HepG2 (cell line): Measurements from ENCODE around the gene INTS12. TPM values are rescaled to one million over a fixed set of nuclear protein-coding genes. Genes with fewer than 3 reads are reported as not detected.

Source experiments
- NR2F6 ChIP-seq, 2 experiments: IDR thresholded peaks; 2 replicates each; pipeline ENCODE4 v1.6.1; 2016; ENCODE audit warnings: antibody characterized with exemption in 1 of 2, mild to moderate bottlenecking in 1 of 2
- RNF2 ChIP-seq: fragments of 450-650 bp; conservative IDR thresholded peaks from 2 replicates; pipeline ENCODE4 v1.6.1; 2016; ENCODE audit warnings: low read depth
- SP4 ChIP-seq: sonication (generic); formaldehyde crosslinking; IDR thresholded peaks from 2 replicates; pipeline ENCODE4 v1.8.1; 2023; ENCODE audit warnings: mild to moderate bottlenecking, missing genetic modification reagents
- TCF12 ChIP-seq, 2 experiments: fragments of 450-650 bp in 1 of 2; sonication (generic) in 1 of 2; formaldehyde crosslinking in 1 of 2; IDR thresholded peaks; 2 replicates each; pipeline versions ENCODE4 v1.6.1 to v1.8.0; 2017 to 2022; ENCODE audit warnings: antibody characterized with exemption in 1 of 2, mild to moderate bottlenecking in 1 of 2, missing genetic modification reagents in 1 of 2, moderate library complexity in 1 of 2
- TP53 ChIP-seq: sonication (generic); formaldehyde crosslinking; conservative IDR thresholded peaks from 2 replicates; pipeline ENCODE4 v1.4.0; 2020; ENCODE audit warnings: missing genetic modification reagents
- ZBTB4 ChIP-seq: sonication (generic); formaldehyde crosslinking; IDR thresholded peaks from 2 replicates; pipeline ENCODE4 v1.4.0; 2020; ENCODE audit warnings: missing genetic modification reagents, mild to moderate bottlenecking, borderline replicate concordance
- ZBTB7A ChIP-seq: sonication (generic); formaldehyde crosslinking; IDR thresholded peaks from 2 replicates; pipeline ENCODE4 v1.8.0; 2022; ENCODE audit warnings: mild to moderate bottlenecking, missing genetic modification reagents
- ZFP36L1 ChIP-seq: sonication (generic); formaldehyde crosslinking; IDR thresholded peaks from 2 replicates; pipeline ENCODE4 v1.8.0; 2022; ENCODE audit warnings: mild to moderate bottlenecking, missing genetic modification reagents, moderate library complexity
- ZFY ChIP-seq: sonication (generic); formaldehyde crosslinking; IDR thresholded peaks from 2 replicates; pipeline ENCODE4 v1.4.0; 2020; ENCODE audit warnings: missing genetic modification reagents
- ZNF101 ChIP-seq: sonication (generic); formaldehyde crosslinking; IDR thresholded peaks from 2 replicates; pipeline ENCODE4 v1.4.0; 2020; ENCODE audit warnings: mild to moderate bottlenecking, low read depth, missing genetic modification reagents, borderline replicate concordance
- ZNF367 ChIP-seq: sonication (generic); formaldehyde crosslinking; IDR thresholded peaks from 2 replicates; pipeline ENCODE4 v1.4.0; 2020; ENCODE audit warnings: missing genetic modification reagents, borderline replicate concordance
- ZNF644 ChIP-seq: IDR thresholded peaks from 2 replicates; pipeline ENCODE4 v1.6.1; 2016; ENCODE audit warnings: low read depth
- ZNF713 ChIP-seq: sonication (generic); formaldehyde crosslinking; IDR thresholded peaks from 2 replicates; pipeline ENCODE4 v1.4.0; 2020; ENCODE audit warnings: mild to moderate bottlenecking, missing genetic modification reagents
- polyA plus RNA-seq, 8 experiments: library from polyadenylated mRNA; depleted of rRNA in 3 of 8; stranded (reverse) in 7 of 8; unstranded in 1 of 8; fragments of >200 nt; fragmentation: Illumina TruSeq in 4 of 8; extraction: Trizol in 4 of 8; gene quantifications; 2 replicates each; pipeline versions ENCODE4 v1.2.1 to v1.2.3, GENCODE V29; 2011 to 2016; ENCODE audit warnings: low read depth in 4 of 8, missing spikeins in 1 of 8, mixed read lengths in 1 of 8; ENCODE audit not compliant: insufficient read depth in 1 of 8
- total RNA-seq, 5 experiments: library from RNA; depleted of rRNA; stranded (reverse); fragments of >200 nt; fragmentation: Illumina TruSeq; extraction: Trizol; gene quantifications; 2 replicates each; pipeline ENCODE4 v1.2.3, GENCODE V29; 2016; ENCODE audit warnings: low read depth in 1 of 5
- TF ChIP-seq, protein P1 (sequence below): sonication (generic); formaldehyde crosslinking; IDR thresholded peaks from 2 replicates; pipeline ENCODE4 v1.5.0; 2020; ENCODE audit warnings: mild to moderate bottlenecking, missing genetic modification reagents, moderate library complexity
- TF ChIP-seq, protein P2 (sequence below): sonication (generic); formaldehyde crosslinking; IDR thresholded peaks from 2 replicates; pipeline ENCODE4 v1.8.1; 2023; ENCODE audit warnings: mild to moderate bottlenecking, moderate library complexity, missing genetic modification reagents
- TF ChIP-seq, protein P3 (sequence below): sonication (generic); formaldehyde crosslinking; IDR thresholded peaks from 2 replicates; pipeline ENCODE4 v1.4.0; 2020; ENCODE audit warnings: missing genetic modification reagents, borderline replicate concordance
- TF ChIP-seq, protein P4 (sequence below): sonication (generic); formaldehyde crosslinking; IDR thresholded peaks from 2 replicates; pipeline ENCODE4 v1.8.0; 2022; ENCODE audit warnings: mild to moderate bottlenecking, missing genetic modification reagents, borderline replicate concordance

INTS12 gene
- total and polyA plus RNA-seq, 2 of the 13 experiments (the other 11 are each of a cell fraction or from before 2014, with no cell fraction given): 20.2 to 21.1 TPM

DNA sequence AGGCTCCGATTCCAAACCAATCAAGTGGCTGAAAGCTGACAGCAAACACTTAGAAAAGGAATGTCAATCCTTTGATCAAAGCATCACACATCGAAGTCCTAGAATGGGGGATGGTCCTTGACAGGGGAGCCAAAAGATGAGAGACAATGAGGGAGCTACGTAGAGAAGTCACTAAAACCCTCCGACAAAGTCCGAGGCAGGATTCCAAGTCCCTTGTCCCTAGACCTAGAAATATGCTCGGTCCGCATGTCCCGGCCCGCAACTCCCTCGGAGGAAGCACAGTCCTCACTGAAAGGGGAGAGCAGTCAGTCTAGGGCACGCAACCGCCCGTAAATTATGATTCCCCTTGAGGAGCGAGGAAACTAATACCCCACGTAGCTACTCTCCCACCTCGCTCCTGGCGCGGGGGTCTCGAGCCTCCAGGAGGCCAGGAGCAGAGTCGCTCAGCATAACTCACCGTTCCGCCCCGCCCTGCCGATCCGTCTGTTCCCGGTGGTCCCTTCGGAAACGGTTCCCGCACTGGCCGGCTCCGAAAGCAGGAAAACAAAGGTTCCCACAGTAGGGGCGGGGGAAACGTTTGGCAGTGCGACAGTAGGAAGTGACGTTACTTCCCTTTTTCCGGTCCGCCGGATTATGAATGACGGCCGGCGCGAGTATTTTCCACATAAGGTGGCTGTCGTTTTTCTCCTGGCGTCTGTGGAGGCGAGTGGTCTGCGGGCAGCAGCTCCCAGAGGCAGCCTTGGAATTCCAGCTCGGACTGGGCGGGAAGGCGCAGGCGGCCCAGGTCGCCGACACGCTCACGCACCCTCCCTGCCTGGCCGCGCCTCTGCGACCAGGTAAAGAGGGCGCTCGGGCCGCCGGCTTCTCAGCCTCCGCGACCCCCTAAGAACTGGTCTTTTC, at the start of gene INTS12, which contains the start of gene GSTCD (continued):
- TF ChIP-seq, protein P1, sequence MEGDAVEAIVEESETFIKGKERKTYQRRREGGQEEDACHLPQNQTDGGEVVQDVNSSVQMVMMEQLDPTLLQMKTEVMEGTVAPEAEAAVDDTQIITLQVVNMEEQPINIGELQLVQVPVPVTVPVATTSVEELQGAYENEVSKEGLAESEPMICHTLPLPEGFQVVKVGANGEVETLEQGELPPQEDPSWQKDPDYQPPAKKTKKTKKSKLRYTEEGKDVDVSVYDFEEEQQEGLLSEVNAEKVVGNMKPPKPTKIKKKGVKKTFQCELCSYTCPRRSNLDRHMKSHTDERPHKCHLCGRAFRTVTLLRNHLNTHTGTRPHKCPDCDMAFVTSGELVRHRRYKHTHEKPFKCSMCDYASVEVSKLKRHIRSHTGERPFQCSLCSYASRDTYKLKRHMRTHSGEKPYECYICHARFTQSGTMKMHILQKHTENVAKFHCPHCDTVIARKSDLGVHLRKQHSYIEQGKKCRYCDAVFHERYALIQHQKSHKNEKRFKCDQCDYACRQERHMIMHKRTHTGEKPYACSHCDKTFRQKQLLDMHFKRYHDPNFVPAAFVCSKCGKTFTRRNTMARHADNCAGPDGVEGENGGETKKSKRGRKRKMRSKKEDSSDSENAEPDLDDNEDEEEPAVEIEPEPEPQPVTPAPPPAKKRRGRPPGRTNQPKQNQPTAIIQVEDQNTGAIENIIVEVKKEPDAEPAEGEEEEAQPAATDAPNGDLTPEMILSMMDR (CRISPR knock-in tag): peak; percentile 42; the same call in 1 of the 2 replicates
- TF ChIP-seq ZFY (CRISPR knock-in tag) (peak; percentile 89), ZNF713 (CRISPR knock-in tag) (no peak), NR2F6 (IDR thresholded peaks at IDR 0.05) (peak; percentile 32), NR2F6 (CRISPR knock-in tag; IDR thresholded peaks at IDR 0.05) (peak; percentile 69; the same call in 1 of the 2 replicates), ZFP36L1 (peak; percentile 50; the same call in 1 of the 2 replicates), RNF2 (peak; percentile 65; the same call in 1 of the 2 replicates), ZNF101 (CRISPR knock-in tag) (peak; percentile 91; the same call in 1 of the 2 replicates), TP53 (CRISPR knock-in tag) (no peak; the same call in 1 of the 2 replicates), ZNF644 (CRISPR knock-in tag) (peak; percentile 70; the same call in 1 of the 2 replicates), SP4 (CRISPR knock-in tag) (peak; percentile 91), ZBTB4 (CRISPR knock-in tag) (peak; percentile 72; the same call in 1 of the 2 replicates), ZNF367 (CRISPR knock-in tag) (no peak; the same call in 1 of the 2 replicates), ZBTB7A (CRISPR knock-in tag) (peak; percentile 45; the same call in 1 of the 2 replicates), TCF12 (IDR thresholded peaks at IDR 0.05) (no peak), TCF12 (CRISPR knock-in tag; IDR thresholded peaks at IDR 0.05) (peak; percentile 95)
- TF ChIP-seq, protein P2, sequence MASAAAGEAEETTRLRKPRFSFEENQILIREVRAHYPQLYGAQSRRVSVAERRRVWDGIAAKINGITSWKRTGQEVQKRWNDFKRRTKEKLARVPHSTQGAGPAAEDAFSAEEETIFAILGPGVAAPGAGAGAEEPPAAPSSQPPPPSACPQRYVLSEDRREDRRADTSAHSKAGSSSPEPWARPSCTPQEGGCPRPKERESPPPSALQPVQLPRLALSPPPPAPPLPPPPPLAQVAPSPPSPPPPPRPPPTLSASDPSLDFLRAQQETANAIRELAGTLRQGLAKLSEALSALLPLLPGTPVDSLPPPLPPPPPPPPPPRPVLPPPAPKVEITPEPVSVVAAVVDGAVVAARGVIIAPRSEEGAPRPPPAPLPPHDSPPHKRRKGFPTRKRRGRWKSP: peak; percentile 72; the same call in 1 of the 2 replicates
- TF ChIP-seq, protein P3, sequence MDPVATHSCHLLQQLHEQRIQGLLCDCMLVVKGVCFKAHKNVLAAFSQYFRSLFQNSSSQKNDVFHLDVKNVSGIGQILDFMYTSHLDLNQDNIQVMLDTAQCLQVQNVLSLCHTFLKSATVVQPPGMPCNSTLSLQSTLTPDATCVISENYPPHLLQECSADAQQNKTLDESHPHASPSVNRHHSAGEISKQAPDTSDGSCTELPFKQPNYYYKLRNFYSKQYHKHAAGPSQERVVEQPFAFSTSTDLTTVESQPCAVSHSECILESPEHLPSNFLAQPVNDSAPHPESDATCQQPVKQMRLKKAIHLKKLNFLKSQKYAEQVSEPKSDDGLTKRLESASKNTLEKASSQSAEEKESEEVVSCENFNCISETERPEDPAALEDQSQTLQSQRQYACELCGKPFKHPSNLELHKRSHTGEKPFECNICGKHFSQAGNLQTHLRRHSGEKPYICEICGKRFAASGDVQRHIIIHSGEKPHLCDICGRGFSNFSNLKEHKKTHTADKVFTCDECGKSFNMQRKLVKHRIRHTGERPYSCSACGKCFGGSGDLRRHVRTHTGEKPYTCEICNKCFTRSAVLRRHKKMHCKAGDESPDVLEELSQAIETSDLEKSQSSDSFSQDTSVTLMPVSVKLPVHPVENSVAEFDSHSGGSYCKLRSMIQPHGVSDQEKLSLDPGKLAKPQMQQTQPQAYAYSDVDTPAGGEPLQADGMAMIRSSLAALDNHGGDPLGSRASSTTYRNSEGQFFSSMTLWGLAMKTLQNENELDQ (CRISPR knock-in tag): peak; percentile 85; the same call in 1 of the 2 replicates
- TF ChIP-seq, protein P4, sequence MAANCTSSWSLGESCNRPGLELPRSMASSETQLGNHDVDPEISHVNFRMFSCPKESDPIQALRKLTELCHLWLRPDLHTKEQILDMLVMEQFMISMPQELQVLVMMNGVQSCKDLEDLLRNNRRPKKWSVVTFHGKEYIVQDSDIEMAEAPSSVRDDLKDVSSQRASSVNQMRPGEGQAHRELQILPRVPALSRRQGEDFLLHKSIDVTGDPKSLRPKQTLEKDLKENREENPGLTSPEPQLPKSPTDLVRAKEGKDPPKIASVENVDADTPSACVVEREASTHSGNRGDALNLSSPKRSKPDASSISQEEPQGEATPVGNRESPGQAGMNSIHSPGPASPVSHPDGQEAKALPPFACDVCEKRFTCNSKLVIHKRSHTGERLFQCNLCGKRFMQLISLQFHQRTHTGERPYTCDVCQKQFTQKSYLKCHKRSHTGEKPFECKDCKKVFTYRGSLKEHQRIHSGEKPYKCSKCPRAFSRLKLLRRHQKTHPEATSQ (CRISPR knock-in tag): peak; percentile 98; the same call in 1 of the 2 replicates
